Renal cortex interstitium (tissue), 11 donors: ENCODE measurements around the gene ROBO3. TPM values are rescaled to one million over a fixed set of nuclear protein-coding genes. Genes with fewer than 3 reads are reported as not detected.

Experiments used
- DNase-seq, 11 donors: peaks; one replicate each; pipeline ENCODE4 v3.0.0-alpha.2; 2013; ENCODE audit warnings: low read depth in 9 of 11, low spot score in 4 of 11; ENCODE audit errors: extremely low read depth in 1 of 11
- polyA plus RNA-seq, 3 donors: library from polyadenylated mRNA; unstranded; fragments of 120-200 nt; gene quantifications; one replicate each; pipeline ENCODE4 v1.2.1, GENCODE V29; 2013; ENCODE audit not compliant: insufficient read length in 3 of 3

ROBO3 gene
- polyA plus RNA-seq, 3 donors = 18.6 to 34.6 (median 22.7) TPM

- DNase-seq = no peak
Observed at GRCh38 chr11:124841840-124842239, 23.4 kb upstream of the ROBO3 start.

- DNase-seq = no peak
Observed at GRCh38 chr11:124842305-124842704, 22.9 kb upstream of the ROBO3 start.

DNA sequence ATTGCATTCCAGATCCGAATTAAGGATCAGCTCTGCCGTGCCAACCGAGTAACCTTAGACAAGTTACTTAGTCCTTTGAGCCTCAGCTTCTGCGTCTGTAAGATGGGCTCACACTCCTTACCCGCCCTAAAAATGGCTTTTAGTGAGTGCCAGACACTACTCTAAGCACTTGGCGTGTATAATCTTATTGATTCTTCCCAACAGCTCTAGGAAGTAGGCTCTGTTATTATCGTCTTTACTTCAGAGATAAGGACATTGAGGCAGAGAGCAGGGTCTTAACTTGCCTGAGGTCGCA, 21.7 kb upstream of the ROBO3 start:
- no peak for DNase-seq

GRCh38 chr11:124844664-124845079, 20.6 kb upstream of the ROBO3 start:
- no peak for DNase-seq

DNA sequence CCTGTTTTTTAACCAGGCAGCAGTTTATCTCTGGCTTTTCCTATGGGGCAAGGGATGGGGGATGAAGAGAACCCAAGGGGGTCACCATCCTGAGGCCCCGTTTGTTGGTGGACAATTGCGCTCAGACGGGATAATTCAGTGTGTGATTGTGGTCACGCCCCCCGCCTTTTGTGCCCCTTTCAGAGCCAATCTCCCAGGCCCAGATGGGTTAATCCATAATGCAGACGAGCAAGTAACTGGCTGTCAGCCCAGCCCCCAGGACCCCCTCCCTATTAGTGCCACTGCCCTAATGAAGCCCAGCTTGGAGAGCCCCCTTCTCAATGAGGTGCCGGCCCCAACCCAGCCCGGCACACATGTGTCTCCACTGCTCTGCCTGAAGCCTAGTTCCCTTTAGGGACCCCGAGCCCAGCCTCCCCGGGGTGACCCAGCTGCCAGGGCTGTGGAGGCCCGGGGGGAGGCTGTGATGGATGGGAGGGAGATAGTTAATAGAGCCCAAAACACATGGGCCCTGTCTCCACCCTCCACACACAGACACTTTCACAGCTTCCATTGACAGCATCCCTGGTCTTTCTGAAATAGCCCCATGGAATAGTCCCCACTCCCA, 19.1 kb upstream of the ROBO3 start:
- DNase-seq = no peak

DNA sequence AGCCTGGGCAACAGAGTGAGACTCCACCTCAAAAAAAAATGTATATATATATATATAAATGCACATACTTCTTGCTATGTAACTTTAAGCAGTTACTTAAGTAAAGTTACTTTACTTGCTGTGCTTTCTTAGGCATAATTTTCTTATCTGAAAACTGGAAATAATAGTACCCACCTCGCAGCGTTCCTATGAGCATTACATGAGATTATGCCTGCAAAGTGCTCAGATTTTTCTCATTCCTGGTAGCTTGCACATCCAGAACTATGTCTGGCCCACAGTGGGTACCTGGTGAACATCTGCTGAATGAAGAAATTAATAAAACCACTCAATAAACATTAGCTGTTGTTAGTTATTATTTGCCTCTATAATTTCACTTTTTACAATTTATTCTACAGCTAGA, 6.1 kb upstream of the ROBO3 start:
- no peak for DNase-seq

- no peak for DNase-seq
Observed at GRCh38 chr11:124861670-124862069, 3.6 kb upstream of the ROBO3 start.

DNA sequence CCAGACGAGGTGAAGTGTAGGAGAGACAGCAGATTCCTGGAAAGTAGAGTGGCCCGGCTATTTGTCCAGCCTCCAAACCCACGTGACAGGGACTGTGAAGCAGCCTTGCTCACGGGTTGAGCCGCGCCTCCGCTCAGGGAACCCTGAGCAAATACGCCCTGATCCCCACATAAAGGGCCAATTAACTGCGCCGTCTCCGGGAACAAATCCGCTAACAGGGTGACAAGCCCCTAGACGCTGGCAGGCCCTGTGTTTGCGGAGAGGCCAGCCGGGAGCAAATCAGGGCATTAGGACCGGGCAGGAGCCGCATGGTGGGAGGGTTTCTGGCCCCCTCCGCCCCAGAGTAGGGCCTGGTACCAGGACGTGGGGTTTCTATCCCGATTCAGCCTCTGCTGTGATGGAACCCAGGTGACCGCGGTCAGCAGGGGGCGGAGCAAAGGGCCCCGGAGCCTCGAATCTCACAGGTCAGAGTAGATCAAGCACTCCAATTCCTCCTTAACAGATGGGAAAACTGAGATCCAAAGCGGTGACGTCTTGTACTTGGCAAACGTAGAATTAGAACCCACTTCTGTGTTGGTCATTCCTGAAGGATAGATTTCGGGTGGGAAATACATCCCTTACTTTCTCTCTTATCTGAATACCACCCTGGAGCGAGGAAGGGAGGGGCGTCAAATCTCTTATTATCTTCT, 2.0 kb upstream of the ROBO3 start:
- DNase-seq = no peak

DNA sequence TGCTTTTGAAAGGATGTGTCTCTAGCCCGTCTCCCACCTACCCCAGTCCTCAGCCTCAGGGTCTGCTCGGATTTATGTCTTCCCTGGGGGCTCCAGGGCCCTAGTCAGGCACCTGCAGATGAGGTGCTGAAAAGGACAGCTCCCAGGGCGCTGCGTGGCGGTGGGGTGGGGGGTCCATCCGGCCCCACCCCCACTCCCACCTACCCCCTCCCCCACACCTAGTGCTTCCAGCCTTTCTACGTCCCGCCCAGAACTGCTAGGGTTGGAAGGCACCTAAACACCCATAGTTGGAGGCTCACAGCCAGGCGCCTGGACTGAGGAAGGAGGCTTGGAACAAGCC, 1.4 kb upstream of the ROBO3 start:
- DNase-seq = no peak

DNA sequence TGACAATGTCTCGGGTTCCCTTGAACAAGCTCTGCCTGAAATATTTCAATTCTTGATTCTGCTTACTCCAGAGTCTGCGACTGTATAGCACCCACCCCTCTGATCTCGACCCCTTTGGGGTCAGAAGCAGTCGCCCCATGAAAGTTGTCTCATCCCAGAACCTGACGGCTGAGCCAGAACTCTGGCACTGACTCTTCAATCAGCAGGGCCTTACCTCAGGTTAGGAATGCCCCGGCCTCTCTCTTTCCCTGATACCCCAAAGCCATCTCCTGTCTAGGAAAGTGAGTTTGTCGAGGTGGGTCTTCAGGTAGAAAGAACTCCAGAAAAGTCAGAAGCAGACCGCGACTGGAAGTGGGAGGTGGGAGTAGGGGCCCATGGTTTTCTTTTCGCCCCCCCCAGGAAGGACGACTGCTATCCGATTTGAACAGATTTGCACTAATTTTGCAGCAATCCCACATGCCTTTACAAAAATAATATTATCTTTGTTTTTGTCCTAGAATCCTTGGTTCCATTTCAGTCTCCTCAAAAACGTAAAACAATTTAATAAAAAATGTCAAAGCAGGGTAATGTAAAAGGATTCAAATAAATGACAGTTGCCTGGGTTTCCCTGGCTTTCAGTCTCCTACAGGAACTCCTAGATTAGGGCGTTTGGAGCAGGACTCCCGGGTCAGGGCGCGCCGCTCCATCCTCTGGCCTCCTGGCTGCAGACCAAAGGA, 898 bp upstream of the ROBO3 start:
- DNase-seq = no peak

GRCh38 chr11:124864892-124865180, 396 bp upstream of the ROBO3 start:
- no peak for DNase-seq

DNA sequence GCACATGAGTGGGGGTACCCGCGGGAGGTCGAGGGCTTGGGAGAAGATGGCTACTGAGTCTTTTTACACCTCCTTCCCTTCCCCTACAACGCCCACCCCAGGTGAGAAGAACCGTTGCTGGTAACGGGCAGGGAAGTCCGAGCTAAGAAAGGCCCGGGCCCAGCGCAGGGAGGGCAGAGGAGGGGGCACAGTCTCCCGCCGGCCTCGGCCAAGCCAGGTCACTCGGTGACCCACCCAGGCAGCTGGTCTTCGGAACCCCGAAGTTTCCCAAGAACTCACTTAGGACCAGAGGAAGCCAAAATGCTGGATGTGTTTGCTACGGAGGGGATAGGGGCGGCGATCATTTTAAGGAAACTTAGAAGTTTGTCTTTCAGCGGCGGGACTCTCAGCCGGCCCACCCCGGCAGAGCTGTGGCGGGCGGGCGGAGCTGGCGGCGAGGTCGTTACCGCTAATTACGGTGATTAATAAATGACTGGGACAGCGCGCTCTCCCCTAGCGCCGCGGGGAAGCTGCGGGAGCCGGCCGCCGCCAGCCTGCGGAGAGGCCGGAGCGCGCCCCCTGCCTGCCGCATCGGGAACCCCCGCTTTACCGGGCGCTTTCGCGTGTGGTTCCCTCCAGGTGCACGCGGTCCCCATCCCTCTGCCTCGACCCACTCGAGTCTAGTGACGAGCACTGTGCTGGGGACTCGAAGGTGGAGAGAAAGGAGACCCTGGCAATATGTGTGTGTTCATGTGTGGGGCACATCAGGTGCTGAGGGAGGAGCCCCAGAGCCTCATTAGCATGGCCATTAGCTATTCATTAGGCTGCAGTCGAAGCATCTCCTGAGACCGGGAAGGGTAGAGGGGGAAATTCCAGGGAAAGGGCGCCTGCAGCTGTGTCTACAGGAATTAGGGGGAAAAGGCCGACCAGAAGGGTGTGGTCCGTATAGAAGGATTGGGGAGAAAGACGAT, 945 bp downstream of the ROBO3 start:
- no peak for DNase-seq

DNA sequence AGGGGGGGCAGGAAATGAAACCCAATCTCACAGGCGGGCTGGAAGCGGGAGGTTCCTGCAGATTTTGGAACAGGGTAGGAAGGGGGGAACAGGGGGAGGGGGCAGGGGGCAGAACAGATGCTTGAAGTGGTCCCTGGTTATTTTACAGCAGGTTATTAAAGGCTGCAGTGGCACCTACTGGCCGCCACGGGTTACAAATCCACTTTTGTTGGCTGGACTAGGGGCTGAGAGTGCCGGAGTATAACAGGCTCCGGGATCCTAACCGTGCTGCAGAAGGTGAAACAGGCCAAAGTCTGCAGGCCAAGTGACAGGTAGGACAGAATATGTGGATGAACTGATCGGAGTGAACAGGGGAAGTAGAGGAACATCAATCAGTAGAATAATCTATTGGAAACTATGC, 2.5 kb downstream of the ROBO3 start:
- no peak for DNase-seq

GRCh38 chr11:124868331-124869274, 3.4 kb downstream of the ROBO3 start:
- no peak for DNase-seq

- no peak for DNase-seq
Observed at GRCh38 chr11:124869331-124869730, 4.1 kb downstream of the ROBO3 start.

GRCh38 chr11:124869856-124870387, 4.7 kb downstream of the ROBO3 start:
- DNase-seq = no peak

GRCh38 chr11:124870430-124870829, 5.2 kb downstream of the ROBO3 start:
- DNase-seq = no peak

- no peak for DNase-seq
Observed at GRCh38 chr11:124872280-124872679, 7.0 kb downstream of the ROBO3 start.

DNA sequence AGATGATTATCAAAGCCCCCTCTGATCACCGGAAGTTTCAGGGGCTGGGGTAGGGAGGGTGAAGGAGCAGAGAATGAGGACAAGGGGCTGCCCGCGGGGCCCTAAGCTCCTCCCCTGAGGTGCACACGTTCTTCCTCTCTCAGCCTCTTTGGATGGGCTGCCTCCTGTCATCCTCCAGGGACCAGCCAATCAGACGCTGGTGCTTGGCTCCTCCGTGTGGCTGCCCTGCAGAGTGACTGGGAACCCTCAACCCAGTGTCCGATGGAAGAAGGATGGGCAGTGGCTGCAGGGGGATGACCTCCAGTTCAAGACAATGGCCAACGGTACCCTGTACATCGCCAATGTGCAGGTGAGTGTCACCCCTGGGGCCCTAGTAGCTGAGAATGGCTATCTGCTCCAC, 7.5 kb downstream of the ROBO3 start:
- DNase-seq = no peak
